ENCODE results near the gene CDRT15L2.
"Not testable (repeated sequence)": the region's sequence is repeated elsewhere in the genome, so short reads cannot be mapped to it uniquely, and the experiment has no call there.

DNA sequence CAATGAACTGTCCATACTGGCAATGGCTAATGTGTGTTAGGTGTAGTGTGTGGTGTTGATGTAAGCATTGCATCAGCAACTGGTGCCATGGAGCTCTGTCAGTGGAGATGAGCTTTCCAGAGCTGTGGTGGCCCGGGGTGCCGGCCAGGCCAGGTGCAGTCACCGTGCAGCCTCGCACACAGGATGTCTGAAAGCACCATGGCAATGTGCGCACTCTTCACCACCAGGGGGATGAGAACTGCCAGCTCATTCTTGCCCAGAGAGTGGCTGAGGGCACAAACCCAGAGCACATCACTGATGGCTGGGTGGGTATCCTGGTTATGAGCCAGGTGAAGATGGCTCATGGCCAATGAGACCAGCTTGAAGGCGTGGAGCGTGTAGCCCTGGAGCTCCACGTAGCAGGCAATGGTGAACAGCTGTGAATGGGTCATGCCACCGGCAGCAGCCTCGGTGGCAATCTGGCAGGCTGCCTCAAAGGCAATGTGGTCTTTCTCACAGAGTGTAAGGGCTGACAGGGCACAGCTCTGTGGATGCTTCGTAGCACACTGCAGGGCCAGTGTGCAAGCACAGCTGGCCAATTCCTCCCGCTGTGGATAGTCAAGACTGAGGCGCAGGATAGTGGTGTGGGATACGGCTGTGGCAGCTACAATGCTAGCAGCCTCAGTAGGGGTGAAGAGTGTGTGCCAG is 4.5 kb downstream of the CDRT15L2 start:
- TF ChIP-seq, protein P1, sequence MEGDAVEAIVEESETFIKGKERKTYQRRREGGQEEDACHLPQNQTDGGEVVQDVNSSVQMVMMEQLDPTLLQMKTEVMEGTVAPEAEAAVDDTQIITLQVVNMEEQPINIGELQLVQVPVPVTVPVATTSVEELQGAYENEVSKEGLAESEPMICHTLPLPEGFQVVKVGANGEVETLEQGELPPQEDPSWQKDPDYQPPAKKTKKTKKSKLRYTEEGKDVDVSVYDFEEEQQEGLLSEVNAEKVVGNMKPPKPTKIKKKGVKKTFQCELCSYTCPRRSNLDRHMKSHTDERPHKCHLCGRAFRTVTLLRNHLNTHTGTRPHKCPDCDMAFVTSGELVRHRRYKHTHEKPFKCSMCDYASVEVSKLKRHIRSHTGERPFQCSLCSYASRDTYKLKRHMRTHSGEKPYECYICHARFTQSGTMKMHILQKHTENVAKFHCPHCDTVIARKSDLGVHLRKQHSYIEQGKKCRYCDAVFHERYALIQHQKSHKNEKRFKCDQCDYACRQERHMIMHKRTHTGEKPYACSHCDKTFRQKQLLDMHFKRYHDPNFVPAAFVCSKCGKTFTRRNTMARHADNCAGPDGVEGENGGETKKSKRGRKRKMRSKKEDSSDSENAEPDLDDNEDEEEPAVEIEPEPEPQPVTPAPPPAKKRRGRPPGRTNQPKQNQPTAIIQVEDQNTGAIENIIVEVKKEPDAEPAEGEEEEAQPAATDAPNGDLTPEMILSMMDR (conservative IDR thresholded peaks at IDR 0.05) = not testable (repeated sequence)
- not testable (repeated sequence) for TF ChIP-seq EZH2 (IDR thresholded peaks at IDR 0.05; ENCODE audit: low read depth)

Data from PC-9 (cell line).